Muscle of leg (tissue), 11 donors: ENCODE measurements around the gene INO80D. TPM values are rescaled to one million over a fixed set of nuclear protein-coding genes. Genes with fewer than 3 reads are reported as not detected.

ENCODE experiments used
- DNase-seq: peaks from one replicate; pipeline ENCODE4 v3.0.0; 2013
- H3K27ac ChIP-seq: one replicate; pipeline ENCODE4 v1.5.1; 2013; ENCODE audit warnings: mild to moderate bottlenecking, low read length, control low read depth
- H3K27me3 ChIP-seq: one replicate; pipeline ENCODE4 v1.6.1; 2013; ENCODE audit warnings: low read length; ENCODE audit not compliant: control insufficient read depth, insufficient read depth
- H3K36me3 ChIP-seq: one replicate; pipeline ENCODE4 v1.6.1; 2013; ENCODE audit warnings: low read length; ENCODE audit not compliant: control insufficient read depth, insufficient read depth
- H3K4me1 ChIP-seq: one replicate; pipeline ENCODE4 v1.6.1; 2013; ENCODE audit warnings: low read length; ENCODE audit not compliant: control insufficient read depth, insufficient read depth
- H3K4me3 ChIP-seq: one replicate; pipeline ENCODE4 v1.5.1; 2013; ENCODE audit warnings: low read length, control low read depth
- H3K9me3 ChIP-seq: replicated peaks from 2 replicates; pipeline ENCODE4 v1.6.1; 2013; ENCODE audit warnings: low read depth, low read length; ENCODE audit not compliant: control insufficient read depth
- WGBS: methylation state at CpG from one replicate; pipeline ENCODE4 v1.1.5; 2013; ENCODE audit warnings: missing lambda C conversion rate; ENCODE audit not compliant: insufficient coverage; 5-methylcytosine and 5-hydroxymethylcytosine counted together
- polyA plus RNA-seq, 8 donors: library from polyadenylated mRNA; unstranded; fragments of 120-200 nt; gene quantifications; one replicate each; pipeline versions ENCODE4 v1.2.1 to v1.2.3, GENCODE V29; 2013; ENCODE audit warnings: inconsistent platforms in 1 of 8, low replicate concordance in 1 of 8; ENCODE audit not compliant: insufficient read length in 8 of 8, insufficient read depth in 1 of 8
- total RNA-seq: library from RNA; stranded (reverse); fragments of 120-200 nt; gene quantifications from one replicate; pipeline ENCODE4 v1.2.4, GENCODE V29; 2013

Gene INO80D
- total and polyA plus RNA-seq, 9 donors = 4.6 to 8.8 (median 7.4) TPM

DNA sequence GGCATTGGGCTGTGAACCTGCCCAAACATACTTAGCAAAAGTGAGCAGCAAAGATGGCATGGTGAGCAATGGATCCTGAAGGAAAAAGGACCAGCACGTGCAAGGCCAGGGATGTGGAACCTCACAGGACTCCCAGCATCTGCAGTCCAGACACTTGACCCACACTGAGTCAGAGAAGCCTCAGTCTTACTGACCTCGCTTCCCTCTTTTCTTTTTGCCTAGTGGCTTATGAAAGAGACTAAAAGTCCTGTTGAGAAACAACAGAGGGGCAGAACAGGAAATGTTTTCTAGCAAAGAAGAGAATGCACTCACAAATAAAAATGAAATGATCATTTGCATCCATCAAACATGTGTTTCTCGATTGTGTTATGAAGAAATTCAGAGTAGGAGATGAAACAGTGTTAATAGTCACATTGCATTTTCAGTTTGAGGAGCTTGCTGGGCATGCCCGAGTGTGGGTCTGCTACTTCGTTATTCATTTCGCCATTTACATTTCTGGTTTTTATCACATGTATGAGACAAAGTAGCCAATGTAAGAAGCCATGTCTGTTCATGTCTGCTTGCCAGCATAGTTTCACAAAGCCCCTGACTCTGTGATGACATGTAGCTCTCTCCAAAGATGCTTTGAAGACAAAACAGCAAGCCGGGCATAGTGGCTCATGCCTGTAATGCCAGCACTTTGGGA lies 118.4 kb downstream of the INO80D start:
- Histone ChIP-seq H3K36me3 (no peaks in the 10 kb centered on the region), H3K4me1 (no peaks in the 10 kb centered on the region), H3K27me3 (no peaks in the 10 kb centered on the region), H3K4me3 (no peak overlapping the region), H3K27ac (no peak overlapping the region), H3K9me3 (no peaks in the 10 kb centered on the region)
- no peak for DNase-seq
- WGBS = 94% methylated on average over 4 of the region's 7 CpGs

- H3K4me1 ChIP-seq = no peaks in the 10 kb centered on the region
- H3K9me3 ChIP-seq = no peaks in the 10 kb centered on the region
- no peaks in the 10 kb centered on the region for H3K36me3 ChIP-seq
- WGBS = 87% methylated on average over 13 of the region's 15 CpGs
- no peaks in the 10 kb centered on the region for H3K27me3 ChIP-seq
- no peak overlapping the region for H3K27ac ChIP-seq
- H3K4me3 ChIP-seq = no peak overlapping the region
- DNase-seq = no peak
Measured at GRCh38 chr2:205965707-205966106, 120.3 kb downstream of the INO80D start.

- 57% methylated on average over 1 of the region's 8 CpGs for WGBS
- Histone ChIP-seq H3K9me3 (no peaks in the 10 kb centered on the region), H3K27ac (no peak overlapping the region), H3K4me1 (no peaks in the 10 kb centered on the region), H3K27me3 (no peaks in the 10 kb centered on the region), H3K36me3 (no peaks in the 10 kb centered on the region), H3K4me3 (no peak overlapping the region)
- DNase-seq = no peak
Measured at GRCh38 chr2:205964111-205964761, 121.7 kb downstream of the INO80D start.

DNA sequence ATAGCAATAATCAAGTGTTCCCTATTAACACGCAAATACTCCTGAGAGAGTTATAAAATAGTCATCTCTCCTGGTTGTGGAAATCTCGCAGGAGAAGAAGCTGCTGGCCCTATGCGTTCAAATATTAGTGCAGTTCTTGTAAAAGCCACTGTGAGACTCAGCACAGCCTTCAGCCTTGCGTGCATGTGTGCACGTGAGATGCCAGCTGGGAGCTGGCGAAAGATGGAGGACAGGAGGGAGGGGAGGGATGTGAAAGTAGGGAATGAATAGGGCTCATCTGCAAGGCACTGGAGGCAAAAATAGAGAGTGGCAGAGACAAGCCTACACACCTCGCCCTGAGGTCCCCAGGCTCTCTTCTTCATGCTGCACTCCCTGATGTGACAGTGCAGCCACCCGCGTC lies 126.5 kb downstream of the INO80D start:
- H3K27me3 ChIP-seq = no peaks in the 10 kb centered on the region
- H3K9me3 ChIP-seq = no peaks in the 10 kb centered on the region
- WGBS = 77% methylated on average over 9 of the region's 9 CpGs
- H3K4me3 ChIP-seq = no peak overlapping the region
- no peaks in the 10 kb centered on the region for H3K36me3 ChIP-seq
- H3K4me1 ChIP-seq = no peaks in the 10 kb centered on the region
- no peak for DNase-seq
- H3K27ac ChIP-seq = no peak overlapping the region

- no peaks in the 10 kb centered on the region for H3K27me3 ChIP-seq
- no peaks in the 10 kb centered on the region for H3K9me3 ChIP-seq
- DNase-seq = no peak
- 70% methylated on average over 9 of the region's 11 CpGs for WGBS
- H3K27ac ChIP-seq = no peak overlapping the region
- H3K4me3 ChIP-seq = no peak overlapping the region
- no peaks in the 10 kb centered on the region for H3K36me3 ChIP-seq
- H3K4me1 ChIP-seq = no peaks in the 10 kb centered on the region
Measured at GRCh38 chr2:205957452-205958154, 128.4 kb downstream of the INO80D start.

GRCh38 chr2:205954707-205955106 lies 131.3 kb downstream of the INO80D start:
- 62% methylated on average over 3 of the region's 5 CpGs for WGBS

GRCh38 chr2:205952282-205952681 lies 133.7 kb downstream of the INO80D start:
- Histone ChIP-seq H3K27me3 (no peaks in the 10 kb centered on the region), H3K36me3 (no peaks in the 10 kb centered on the region), H3K27ac (no peak overlapping the region), H3K4me1 (peaks cover 5% of the 10 kb centered on the region), H3K4me3 (no peak overlapping the region), H3K9me3 (peaks cover 2% of the 10 kb centered on the region)
- 82% methylated on average over 1 of the region's 2 CpGs for WGBS
- DNase-seq = peak; percentile 30

More at GRCh38 chr2:205954707-205955106, 131.3 kb downstream of the INO80D start:
- Histone ChIP-seq H3K27me3 (no peaks in the 10 kb centered on the region), H3K4me3 (no peak overlapping the region), H3K36me3 (no peaks in the 10 kb centered on the region), H3K9me3 (peaks cover 2% of the 10 kb centered on the region), H3K27ac (no peak overlapping the region), H3K4me1 (no peaks in the 10 kb centered on the region)
- no peak for DNase-seq

- Histone ChIP-seq H3K9me3 (peaks cover 2% of the 10 kb centered on the region), H3K4me1 (peaks cover 5% of the 10 kb centered on the region), H3K36me3 (no peaks in the 10 kb centered on the region), H3K27me3 (no peaks in the 10 kb centered on the region), H3K4me3 (no peak overlapping the region), H3K27ac (no peak overlapping the region)
- 100% methylated on average over 1 of the region's 7 CpGs for WGBS
- no peak for DNase-seq
Measured at GRCh38 chr2:205948883-205949282, 137.1 kb downstream of the INO80D start.

DNA sequence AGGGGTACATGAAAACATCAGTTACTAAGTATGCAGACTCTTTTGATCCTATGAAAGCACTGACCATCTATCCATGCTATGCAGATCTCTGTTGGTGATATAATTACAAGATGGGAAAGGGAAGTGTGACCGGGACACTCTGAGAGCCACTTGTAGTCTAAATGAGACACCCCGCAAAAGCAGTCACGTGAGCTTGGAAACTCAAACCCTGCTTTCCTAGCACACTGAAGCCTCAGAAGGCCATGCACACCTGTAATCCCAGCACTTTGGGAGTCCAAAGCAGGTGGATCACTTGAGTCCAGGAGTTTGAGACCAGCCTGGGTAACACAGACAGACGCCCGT lies 137.5 kb downstream of the INO80D start:
- H3K36me3 ChIP-seq = no peaks in the 10 kb centered on the region
- peaks cover 5% of the 10 kb centered on the region for H3K4me1 ChIP-seq
- H3K27ac ChIP-seq = no peak overlapping the region
- peaks cover 2% of the 10 kb centered on the region for H3K9me3 ChIP-seq
- WGBS = 100% methylated on average over 4 of the region's 5 CpGs
- DNase-seq = no peak
- no peaks in the 10 kb centered on the region for H3K27me3 ChIP-seq
- H3K4me3 ChIP-seq = no peak overlapping the region
